MM.1S (cell line): ENCODE results near the gene CD93.

Experiments
- CTCF ChIP-seq: fragments of 300-600 bp; sonication (generic); IDR thresholded peaks from 2 replicates; pipeline ENCODE4 v1.5.1; 2016; ENCODE audit warnings: antibody characterized with exemption, low read length, mixed read lengths
- EZH2 ChIP-seq: fragments of 300-600 bp; sonication (generic); optimal IDR thresholded peaks from 2 replicates; pipeline ENCODE3; 2017; ENCODE audit warnings: low read depth, mild to moderate bottlenecking, antibody characterized with exemption, low read length, mixed read lengths

- TF ChIP-seq CTCF (no peak), EZH2 (no peak)
These were observed 46.8 kb downstream of the CD93 start for GRCh38 chr20:23039136-23039875.
